ENCODE measurements around the gene MEPCE.

DNA sequence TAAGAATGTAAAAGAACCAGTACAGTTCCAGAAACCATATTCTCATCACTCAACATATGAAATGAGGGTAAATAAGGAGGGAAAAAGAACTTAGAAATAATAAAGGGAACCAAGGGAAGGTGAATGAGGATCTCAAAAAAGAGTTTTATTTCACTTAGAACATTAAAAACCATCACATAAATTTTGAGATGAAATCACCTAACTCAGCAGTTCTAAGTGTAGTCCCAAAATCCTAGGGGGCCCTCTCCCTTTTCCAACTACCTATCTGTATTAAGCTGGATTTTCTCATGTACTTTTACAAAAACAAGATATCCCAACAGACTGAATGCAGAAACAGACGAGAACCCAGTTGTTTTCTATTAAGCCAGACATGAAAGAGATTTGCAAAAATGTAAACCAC lies 4.3 kb upstream of the MEPCE start:
- TF ChIP-seq, protein P1, sequence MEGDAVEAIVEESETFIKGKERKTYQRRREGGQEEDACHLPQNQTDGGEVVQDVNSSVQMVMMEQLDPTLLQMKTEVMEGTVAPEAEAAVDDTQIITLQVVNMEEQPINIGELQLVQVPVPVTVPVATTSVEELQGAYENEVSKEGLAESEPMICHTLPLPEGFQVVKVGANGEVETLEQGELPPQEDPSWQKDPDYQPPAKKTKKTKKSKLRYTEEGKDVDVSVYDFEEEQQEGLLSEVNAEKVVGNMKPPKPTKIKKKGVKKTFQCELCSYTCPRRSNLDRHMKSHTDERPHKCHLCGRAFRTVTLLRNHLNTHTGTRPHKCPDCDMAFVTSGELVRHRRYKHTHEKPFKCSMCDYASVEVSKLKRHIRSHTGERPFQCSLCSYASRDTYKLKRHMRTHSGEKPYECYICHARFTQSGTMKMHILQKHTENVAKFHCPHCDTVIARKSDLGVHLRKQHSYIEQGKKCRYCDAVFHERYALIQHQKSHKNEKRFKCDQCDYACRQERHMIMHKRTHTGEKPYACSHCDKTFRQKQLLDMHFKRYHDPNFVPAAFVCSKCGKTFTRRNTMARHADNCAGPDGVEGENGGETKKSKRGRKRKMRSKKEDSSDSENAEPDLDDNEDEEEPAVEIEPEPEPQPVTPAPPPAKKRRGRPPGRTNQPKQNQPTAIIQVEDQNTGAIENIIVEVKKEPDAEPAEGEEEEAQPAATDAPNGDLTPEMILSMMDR (conservative IDR thresholded peaks at IDR 0.05 in 1 of 2, IDR thresholded peaks at IDR 0.05 in 1 of 2; ENCODE audit: extremely low read depth in 1 of 2, insufficient read depth in 1 of 2, low read depth in 1 of 2, low read length in 2 of 2): no peak
- TF ChIP-seq EZH2 (IDR thresholded peaks at IDR 0.05; ENCODE audit: borderline replicate concordance, low read length): no peak

All from mammary epithelial cell (primary cell).